OCI-LY3 (cell line): ENCODE measurements around the gene TGFB1.

Experiments
- EZH2phosphoT487 ChIP-seq: fragments of 200-600 bp; shearing (Covaris generic); IDR thresholded peaks from 2 replicates; pipeline ENCODE4 v1.6.1; 2018; ENCODE audit warnings: antibody characterized with exemption, mixed run types, low read depth
- TF ChIP-seq, protein P1 (sequence below): fragments of 200-600, 300-600 bp; sonication (generic); IDR thresholded peaks from 2 replicates; pipeline ENCODE4 v1.5.1; 2014; ENCODE audit warnings: antibody characterized with exemption, low read length, low read depth

DNA sequence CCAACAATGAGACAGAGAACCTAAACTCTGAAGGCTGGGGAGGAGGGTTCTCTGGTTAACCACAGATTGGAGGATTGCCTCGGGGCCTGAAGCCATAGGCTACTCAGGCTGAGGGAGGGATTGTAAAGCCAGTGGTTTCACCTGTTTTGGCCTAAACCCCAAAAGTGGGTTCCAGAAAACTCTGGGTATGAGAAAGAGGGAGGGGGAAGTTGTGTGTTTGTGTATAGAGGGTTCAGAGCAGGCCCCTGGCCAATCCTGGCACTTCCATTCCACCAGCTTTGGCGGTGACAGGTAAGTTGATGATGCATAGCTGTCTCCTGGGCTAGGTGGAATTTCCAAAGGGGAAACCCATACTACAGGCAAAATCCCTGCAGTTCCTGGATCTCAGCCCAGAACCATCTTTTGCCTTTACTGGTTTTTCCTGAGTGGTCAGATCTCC is 57.3 kb downstream of the TGFB1 start:
- TF ChIP-seq, protein P1, sequence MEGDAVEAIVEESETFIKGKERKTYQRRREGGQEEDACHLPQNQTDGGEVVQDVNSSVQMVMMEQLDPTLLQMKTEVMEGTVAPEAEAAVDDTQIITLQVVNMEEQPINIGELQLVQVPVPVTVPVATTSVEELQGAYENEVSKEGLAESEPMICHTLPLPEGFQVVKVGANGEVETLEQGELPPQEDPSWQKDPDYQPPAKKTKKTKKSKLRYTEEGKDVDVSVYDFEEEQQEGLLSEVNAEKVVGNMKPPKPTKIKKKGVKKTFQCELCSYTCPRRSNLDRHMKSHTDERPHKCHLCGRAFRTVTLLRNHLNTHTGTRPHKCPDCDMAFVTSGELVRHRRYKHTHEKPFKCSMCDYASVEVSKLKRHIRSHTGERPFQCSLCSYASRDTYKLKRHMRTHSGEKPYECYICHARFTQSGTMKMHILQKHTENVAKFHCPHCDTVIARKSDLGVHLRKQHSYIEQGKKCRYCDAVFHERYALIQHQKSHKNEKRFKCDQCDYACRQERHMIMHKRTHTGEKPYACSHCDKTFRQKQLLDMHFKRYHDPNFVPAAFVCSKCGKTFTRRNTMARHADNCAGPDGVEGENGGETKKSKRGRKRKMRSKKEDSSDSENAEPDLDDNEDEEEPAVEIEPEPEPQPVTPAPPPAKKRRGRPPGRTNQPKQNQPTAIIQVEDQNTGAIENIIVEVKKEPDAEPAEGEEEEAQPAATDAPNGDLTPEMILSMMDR = no peak
- TF ChIP-seq EZH2phosphoT487 = no peak
